BLaER1 (cell line): ENCODE data around the gene MAPK1.
"Not testable (repeated sequence)": the region's sequence is repeated elsewhere in the genome, so short reads cannot be mapped to it uniquely, and the experiment has no call there.

ENCODE experiments used
- H3K27ac ChIP-seq: shearing (Covaris generic); formaldehyde crosslinking; 2 replicates; pipeline ENCODE4 v1.8.1; 2022
- H3K27me3 ChIP-seq: shearing (Covaris generic); formaldehyde crosslinking; 2 replicates; pipeline ENCODE4 v1.8.1; 2022
- H3K36me3 ChIP-seq: shearing (Covaris generic); formaldehyde crosslinking; 2 replicates; pipeline ENCODE4 v1.8.1; 2022
- H3K4me1 ChIP-seq: shearing (Covaris generic); formaldehyde crosslinking; 2 replicates; pipeline ENCODE4 v1.8.1; 2022
- H3K4me2 ChIP-seq: shearing (Covaris generic); formaldehyde crosslinking; 2 replicates; pipeline ENCODE4 v1.8.1; 2022
- H3K4me3 ChIP-seq: shearing (Covaris generic); formaldehyde crosslinking; 2 replicates; pipeline ENCODE4 v1.8.1; 2022
- H3K9ac ChIP-seq: shearing (Covaris generic); formaldehyde crosslinking; 2 replicates; pipeline ENCODE4 v1.8.1; 2022
- H3K9me3 ChIP-seq: shearing (Covaris generic); formaldehyde crosslinking; 2 replicates; pipeline ENCODE4 v1.8.1; 2022
- H4K20me1 ChIP-seq: shearing (Covaris generic); formaldehyde crosslinking; 2 replicates; pipeline ENCODE4 v1.8.1; 2022
- Cebpa-rat ChIP-seq: shearing (Covaris generic); IDR thresholded peaks from 2 replicates; pipeline ENCODE4 v1.8.1; 2022

Gene MAPK1

DNA sequence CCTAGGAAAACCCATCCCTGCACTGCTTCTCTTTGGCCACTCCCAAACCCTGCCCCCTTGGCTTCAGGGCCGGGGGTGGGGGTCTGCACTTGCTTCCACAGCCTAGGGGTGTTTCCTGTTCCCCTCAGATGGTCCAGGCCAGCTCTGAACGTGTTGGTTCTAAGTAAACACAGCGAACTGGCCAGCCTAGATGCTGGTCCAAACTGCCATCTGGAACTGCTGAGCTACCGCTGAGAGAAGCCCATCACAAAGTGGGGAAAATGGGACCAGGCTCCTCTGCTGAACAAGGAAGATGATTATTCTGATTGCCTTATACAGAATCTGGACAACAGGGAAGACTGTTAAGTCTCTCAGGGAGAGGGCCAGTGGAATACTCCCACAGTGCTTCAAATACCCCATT is 108.4 kb downstream of the MAPK1 start:
- Histone ChIP-seq H3K4me3 (no peak overlapping the region), H3K27ac (no peak overlapping the region)

DNA sequence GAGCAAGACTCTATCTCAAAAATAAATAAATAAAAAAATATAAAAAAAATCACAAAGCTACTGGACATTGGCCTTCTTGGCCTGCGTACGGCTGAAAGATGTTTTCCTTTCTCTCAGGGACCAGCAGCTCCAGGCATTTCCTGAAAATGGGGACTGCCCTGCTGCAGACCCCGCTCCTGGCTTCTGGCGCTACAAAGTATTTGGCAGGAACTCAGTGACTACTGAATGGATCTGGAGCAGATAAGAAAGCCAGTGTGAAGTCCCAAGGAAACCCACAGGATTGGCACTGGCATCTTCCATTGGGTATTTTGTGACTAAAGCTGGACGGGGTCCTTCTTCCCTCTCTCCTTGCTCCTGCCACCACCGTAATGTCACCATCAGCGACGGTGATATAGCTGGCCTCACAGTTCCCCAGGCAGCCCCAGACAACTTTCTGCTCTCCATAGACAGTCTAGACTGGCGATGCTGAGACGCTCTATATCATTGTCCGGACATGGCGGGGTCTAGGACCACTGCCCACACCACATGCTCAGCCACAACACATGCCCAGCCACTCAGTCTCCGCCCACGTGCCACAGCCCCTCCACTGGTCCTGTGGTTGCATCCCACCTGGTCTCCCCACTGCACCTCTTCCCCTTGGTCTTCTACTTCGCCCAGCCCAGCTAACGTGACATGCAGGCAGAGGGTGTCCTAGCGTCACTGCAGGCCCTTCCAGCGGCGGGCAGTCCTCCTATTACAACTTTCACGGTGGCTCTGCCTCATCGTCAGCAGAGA is 109.2 kb downstream of the MAPK1 start:
- Histone ChIP-seq H3K4me1 (peaks cover 58% of the 10 kb centered on the region), H3K27me3 (no peaks in the 10 kb centered on the region), H4K20me1 (no peaks in the 10 kb centered on the region), H3K9ac (no peak overlapping the region), H3K36me3 (peaks cover 58% of the 10 kb centered on the region), H3K4me3 (no peak overlapping the region), H3K9me3 (no peaks in the 10 kb centered on the region), H3K27ac (no peak overlapping the region), H3K4me2 (no peak overlapping the region)
- no peak for TF ChIP-seq Cebpa-rat

More for the DNA sequence above, 108.4 kb downstream of the MAPK1 start:
- H3K4me1 ChIP-seq, result peaks cover 50% of the 10 kb centered on the region
- H4K20me1 ChIP-seq, result no peaks in the 10 kb centered on the region
- no peaks in the 10 kb centered on the region for H3K27me3 ChIP-seq
- no peak overlapping the region for H3K4me2 ChIP-seq
- no peak overlapping the region for H3K9ac ChIP-seq
- TF ChIP-seq Cebpa-rat, result no peak
- H3K36me3 ChIP-seq, result peaks cover 66% of the 10 kb centered on the region
- H3K9me3 ChIP-seq, result no peaks in the 10 kb centered on the region

DNA sequence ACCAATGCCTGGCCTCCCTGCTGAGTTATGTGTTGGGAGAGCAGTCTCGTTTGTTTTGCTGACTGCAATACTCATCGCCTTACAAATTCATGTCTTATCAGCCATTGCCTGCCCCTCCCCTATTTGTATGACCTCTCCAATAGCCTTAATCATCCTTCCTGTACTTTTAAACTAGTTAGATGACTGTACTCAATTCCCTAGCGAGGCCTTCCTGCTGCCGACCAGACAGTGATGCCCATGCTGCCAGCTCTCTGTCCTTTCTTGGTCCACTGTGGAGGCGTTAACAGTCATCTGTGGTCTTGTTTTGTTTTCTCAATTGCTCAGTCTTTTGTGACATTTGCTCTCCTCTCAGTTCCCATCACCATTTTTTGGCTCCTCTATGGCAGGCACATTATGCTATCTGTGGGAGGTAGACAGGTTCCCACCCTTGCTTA is 111.6 kb downstream of the MAPK1 start:
- Histone ChIP-seq H4K20me1 (no peaks in the 10 kb centered on the region), H3K4me3 (no peak overlapping the region), H3K9ac (peak overlapping the region; percentile 76), H3K36me3 (peaks cover 35% of the 10 kb centered on the region), H3K9me3 (no peaks in the 10 kb centered on the region), H3K27ac (peak overlapping the region; percentile 78), H3K4me1 (peaks cover 55% of the 10 kb centered on the region), H3K27me3 (no peaks in the 10 kb centered on the region), H3K4me2 (peak overlapping the region; percentile 85)
- TF ChIP-seq Cebpa-rat, result no peak

DNA sequence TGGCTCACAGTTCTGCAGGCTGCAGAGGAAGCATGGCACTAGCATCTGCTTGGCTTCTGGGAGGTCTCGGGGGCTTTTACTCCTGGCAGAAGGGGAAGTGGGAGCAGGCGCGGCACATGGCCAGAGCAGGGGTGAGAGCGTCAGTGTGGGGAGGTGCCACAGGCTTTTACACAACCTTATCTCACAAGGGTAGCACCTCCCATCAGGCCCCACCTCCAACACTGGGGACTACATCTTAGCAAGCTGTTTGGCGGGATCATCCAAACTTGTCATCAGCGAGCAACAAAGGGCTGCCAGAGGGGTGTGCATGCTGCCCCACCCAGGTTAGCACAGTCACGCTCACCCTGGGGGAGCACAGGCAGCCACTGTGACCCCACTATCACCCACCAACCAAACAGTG is 112.9 kb downstream of the MAPK1 start:
- Histone ChIP-seq H3K9ac (peak overlapping the region; percentile 76), H4K20me1 (no peaks in the 10 kb centered on the region), H3K36me3 (peaks cover 29% of the 10 kb centered on the region), H3K4me1 (peaks cover 51% of the 10 kb centered on the region), H3K9me3 (no peaks in the 10 kb centered on the region), H3K27me3 (no peaks in the 10 kb centered on the region), H3K27ac (peak overlapping the region; percentile 78), H3K4me2 (peak overlapping the region; percentile 85), H3K4me3 (peak overlapping the region; percentile 47)
- TF ChIP-seq Cebpa-rat, result no peak

DNA sequence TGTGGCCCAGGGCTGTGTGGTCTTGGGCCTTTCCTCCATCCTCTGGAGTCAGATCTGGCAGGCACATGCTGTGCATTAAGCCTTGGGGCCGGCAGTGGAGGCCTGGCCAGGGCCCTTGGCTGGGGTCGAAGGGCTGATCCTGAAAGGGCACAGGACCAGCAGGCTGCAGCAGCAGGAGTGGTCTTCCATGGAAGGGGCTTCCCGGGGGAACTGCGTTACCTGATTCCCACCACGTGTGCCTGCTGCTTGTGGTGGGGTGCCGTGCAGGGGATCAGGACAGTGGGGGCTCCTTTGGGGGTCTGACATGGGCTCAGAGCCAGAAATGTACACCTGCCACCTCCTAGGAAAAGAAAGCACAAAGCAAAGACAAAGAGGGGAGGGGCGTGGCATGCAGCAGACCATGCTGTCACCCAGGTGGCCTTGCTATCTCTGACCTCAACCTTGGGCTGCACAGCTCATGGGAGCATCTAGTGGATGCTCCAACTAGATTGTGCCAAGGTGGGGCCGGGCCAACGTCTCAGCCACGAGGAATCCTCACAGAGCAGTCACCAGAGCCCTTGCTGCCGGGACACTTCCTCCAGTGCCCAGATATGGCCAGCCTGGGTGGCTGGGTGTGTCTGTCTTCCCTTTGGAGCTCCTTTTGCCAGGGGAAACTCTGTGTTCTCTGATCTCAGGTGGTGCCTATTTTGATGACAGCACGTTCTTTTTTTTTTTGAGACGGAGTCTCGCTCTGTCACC is 113.9 kb downstream of the MAPK1 start:
- Histone ChIP-seq H4K20me1 (no peaks in the 10 kb centered on the region), H3K27ac (peak overlapping the region; percentile 56), H3K27me3 (no peaks in the 10 kb centered on the region), H3K36me3 (peaks cover 19% of the 10 kb centered on the region), H3K9me3 (no peaks in the 10 kb centered on the region), H3K9ac (0 out of 2 replicates have a peak overlapping the region, but pooled peaks have one; percentile 13), H3K4me1 (peaks cover 51% of the 10 kb centered on the region), H3K4me2 (peak overlapping the region; percentile 85), H3K4me3 (no peak overlapping the region)
- TF ChIP-seq Cebpa-rat, result no peak

DNA sequence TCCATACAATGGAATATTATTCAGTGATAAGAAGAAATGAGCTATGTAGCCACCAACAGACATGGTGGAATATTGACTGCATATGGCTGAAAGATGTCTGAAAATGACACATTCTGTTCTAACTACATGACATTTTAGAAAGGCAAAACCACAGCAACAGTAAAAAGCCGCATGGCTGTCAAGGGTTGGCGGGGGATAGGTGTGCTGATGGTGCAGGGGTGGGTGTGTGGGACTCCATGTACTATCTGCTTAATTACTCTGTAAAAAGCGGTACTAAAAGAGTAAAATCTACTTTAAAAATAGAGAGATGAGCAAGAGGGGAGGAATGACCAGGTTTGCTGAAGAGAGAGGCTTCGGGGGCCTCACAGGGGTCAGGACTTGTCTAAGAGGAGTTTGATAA is 115.2 kb downstream of the MAPK1 start:
- Histone ChIP-seq H3K9me3 (no peaks in the 10 kb centered on the region), H3K9ac (no peak overlapping the region), H3K27me3 (no peaks in the 10 kb centered on the region), H3K27ac (no peak overlapping the region), H4K20me1 (no peaks in the 10 kb centered on the region), H3K4me1 (peaks cover 48% of the 10 kb centered on the region), H3K36me3 (peaks cover 6% of the 10 kb centered on the region), H3K4me3 (no peak overlapping the region), H3K4me2 (no peak overlapping the region)
- TF ChIP-seq Cebpa-rat, result no peak

DNA sequence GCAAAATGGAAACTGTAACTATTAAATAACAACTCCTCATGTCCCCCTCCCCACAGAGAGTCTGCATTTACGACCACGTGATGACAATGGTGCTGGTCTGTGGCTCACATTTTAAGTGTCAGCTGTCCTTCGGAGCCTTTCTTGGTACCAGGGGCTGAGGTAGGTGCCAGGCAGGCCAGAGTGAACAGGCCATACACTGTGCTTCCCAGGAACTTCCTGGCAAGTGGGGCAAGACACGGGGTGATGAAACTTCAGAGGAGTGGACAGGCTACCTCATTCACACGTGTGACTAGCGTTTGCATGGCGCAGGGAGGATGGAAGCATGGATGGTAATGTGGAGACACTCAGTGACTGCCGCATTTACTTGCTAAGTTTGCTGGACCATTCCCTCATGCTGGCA is 121.5 kb downstream of the MAPK1 start:
- no peak overlapping the region for H3K27ac ChIP-seq
- TF ChIP-seq Cebpa-rat, result no peak
- H3K9ac ChIP-seq, result no peak overlapping the region
- no peak overlapping the region for H3K4me3 ChIP-seq
- no peaks in the 10 kb centered on the region for H3K9me3 ChIP-seq
- H3K27me3 ChIP-seq, result no peaks in the 10 kb centered on the region
- H3K4me2 ChIP-seq, result no peak overlapping the region
- H3K4me1 ChIP-seq, result peaks cover 12% of the 10 kb centered on the region
- no peaks in the 10 kb centered on the region for H3K36me3 ChIP-seq
- no peaks in the 10 kb centered on the region for H4K20me1 ChIP-seq

DNA sequence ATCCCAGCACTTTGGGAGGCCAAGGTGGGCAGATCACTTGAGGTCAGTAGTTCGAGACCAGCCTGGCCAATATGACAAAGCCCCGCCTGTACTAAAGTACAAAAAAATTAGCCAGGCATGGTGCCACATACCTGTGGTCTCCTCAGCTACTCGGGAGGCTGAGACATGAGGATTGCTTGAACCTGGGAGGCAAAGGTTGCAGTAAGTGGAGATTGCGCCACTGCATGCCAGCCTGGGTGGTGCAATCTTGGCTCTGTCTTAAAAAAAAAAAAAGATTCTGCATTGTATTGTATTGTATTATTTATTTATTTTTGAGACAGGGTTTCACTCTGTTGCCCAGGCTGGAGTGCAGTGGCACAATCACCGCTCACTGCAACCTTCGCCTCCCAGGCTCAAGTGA is 122.5 kb downstream of the MAPK1 start:
- H3K4me3 ChIP-seq, H3K4me2 ChIP-seq, H3K36me3 ChIP-seq, H3K9ac ChIP-seq, H3K27ac ChIP-seq, H3K9me3 ChIP-seq, H3K27me3 ChIP-seq, H4K20me1 ChIP-seq: not testable (repeated sequence)
- H3K4me1 ChIP-seq, result peaks cover 21% of the 10 kb centered on the region

DNA sequence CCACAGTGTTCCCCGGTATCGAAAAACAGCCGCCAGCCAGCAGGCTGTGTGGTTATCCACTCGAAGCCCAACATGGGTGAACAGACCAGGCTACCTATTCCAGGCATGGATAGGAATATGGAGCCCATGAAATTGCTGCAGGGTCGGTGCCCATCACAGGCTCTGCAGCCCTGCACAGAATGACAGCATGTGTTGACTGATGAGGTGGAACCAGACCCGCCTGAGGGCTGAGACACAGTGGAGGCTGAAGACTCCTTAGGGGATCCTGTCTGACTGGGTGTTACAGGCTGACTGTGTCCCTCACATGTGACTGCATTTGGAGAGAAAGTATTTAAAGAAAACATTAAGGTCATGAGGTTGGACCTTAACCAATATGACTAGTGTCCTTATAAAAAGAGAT is 125.7 kb downstream of the MAPK1 start:
- no peak overlapping the region for H3K4me3 ChIP-seq
- H3K36me3 ChIP-seq, result no peaks in the 10 kb centered on the region
- no peaks in the 10 kb centered on the region for H3K27me3 ChIP-seq
- no peak for TF ChIP-seq Cebpa-rat
- peaks cover 52% of the 10 kb centered on the region for H3K4me1 ChIP-seq
- peak overlapping the region; percentile 49 for H3K4me2 ChIP-seq
- 0 out of 2 replicates have a peak overlapping the region, but pooled peaks have one; percentile 26 for H3K27ac ChIP-seq
- H3K9me3 ChIP-seq, result no peaks in the 10 kb centered on the region
- H3K9ac ChIP-seq, result no peak overlapping the region
- no peaks in the 10 kb centered on the region for H4K20me1 ChIP-seq

DNA sequence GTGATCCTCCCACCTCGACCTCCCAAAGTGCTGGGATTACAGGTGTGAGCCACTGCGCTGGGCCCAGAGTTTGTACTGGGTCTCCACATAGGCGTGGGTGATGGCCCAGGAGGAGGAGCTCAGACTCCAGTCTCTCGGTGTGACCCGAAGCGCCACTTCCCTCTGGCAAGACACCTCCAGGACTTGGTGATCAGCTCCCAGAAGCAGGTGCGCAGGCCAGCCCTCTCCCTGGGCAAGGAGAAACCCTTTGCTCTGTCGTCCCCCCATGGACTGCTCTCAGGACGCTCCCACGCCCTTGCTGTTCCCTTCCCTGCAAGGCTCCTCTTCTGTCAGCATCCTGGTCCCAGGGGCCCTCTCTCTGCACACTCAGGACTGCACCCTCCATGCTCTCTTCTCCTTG is 126.4 kb downstream of the MAPK1 start:
- H4K20me1 ChIP-seq, result no peaks in the 10 kb centered on the region
- H3K9ac ChIP-seq, result no peak overlapping the region
- TF ChIP-seq Cebpa-rat, result no peak
- no peaks in the 10 kb centered on the region for H3K27me3 ChIP-seq
- H3K4me3 ChIP-seq, result no peak overlapping the region
- H3K4me2 ChIP-seq, result peak overlapping the region; percentile 49
- peaks cover 59% of the 10 kb centered on the region for H3K4me1 ChIP-seq
- H3K36me3 ChIP-seq, result no peaks in the 10 kb centered on the region
- H3K9me3 ChIP-seq, result peaks cover 6% of the 10 kb centered on the region
- 0 out of 2 replicates have a peak overlapping the region, but pooled peaks have one; percentile 26 for H3K27ac ChIP-seq
